Adrenal gland (tissue), 12 donors: ENCODE measurements around the gene ATXN7L1. TPM values are rescaled to one million over a fixed set of nuclear protein-coding genes. Genes with fewer than 3 reads are reported as not detected.
"Not testable (repeated sequence)": the region's sequence is repeated elsewhere in the genome, so short reads cannot be mapped to it uniquely, and the experiment has no call there.

ENCODE experiments used
- DNase-seq, 7 donors: peaks; one replicate each; pipeline ENCODE4 v3.0.0-alpha.2; 2019 to 2020
- H3K27ac ChIP-seq, 5 donors: fragments of 200-600 bp; sonication (generic) in 4 of 5; 1 replicate in 3 of 5; 2 replicates in 2 of 5; pipeline versions ENCODE4 v1.5.1 to v1.8.0; 2016 to 2020; ENCODE audit warnings: mild to moderate bottlenecking in 1 of 5
- H3K27me3 ChIP-seq: fragments of 200-600 bp; 2 replicates; pipeline ENCODE4 v1.8.0; 2021
- H3K36me3 ChIP-seq, 2 donors: fragments of 200-600 bp; replicated peaks in 1 of 2; 1 replicate in 1 of 2; 2 replicates in 1 of 2; pipeline versions ENCODE4 v1.5.1 to v1.8.0; 2018 to 2022
- H3K4me1 ChIP-seq, 2 donors: fragments of 200-600 bp; replicated peaks in 1 of 2; 1 replicate in 1 of 2; 2 replicates in 1 of 2; pipeline versions ENCODE4 v1.5.1 to v1.8.0; 2018 to 2021
- H3K4me3 ChIP-seq, 4 donors: fragments of 200-600 bp; sonication (generic) in 3 of 4; one replicate each; pipeline ENCODE4 v1.5.1; 2016 to 2018
- H3K9me3 ChIP-seq, 3 donors: fragments of 200-600 bp; sonication (generic) in 1 of 3; replicated peaks in 1 of 3; 1 replicate in 2 of 3; 2 replicates in 1 of 3; pipeline versions ENCODE4 v1.5.1 to v1.8.0; 2016 to 2021
- POLR2A ChIP-seq, 2 donors: fragments of 450-650 bp; IDR thresholded peaks; one replicate each; pipeline ENCODE4 v1.6.1; 2017; ENCODE audit warnings: antibody characterized with exemption in 2 of 2, mild to moderate bottlenecking in 2 of 2, moderate library complexity in 1 of 2
- WGBS, 4 donors: extraction: QIAGEN DNeasy Blood & Tissue Kit in 2 of 4; methylation state at CpG; one replicate each; pipeline versions ENCODE4 v1.1.5 to v1.1.7; 2013 to 2017; 5-methylcytosine and 5-hydroxymethylcytosine counted together
- intact Hi-C, 2 donors: fragments of 100-400 bp; cut with DNase I; formaldehyde crosslinking; loops; one replicate each; pipeline versions ENCODE4 v1.14.1 to v1.15.0; 2022 to 2023
- polyA plus RNA-seq, 3 donors: library from polyadenylated mRNA; stranded (reverse); fragments of 200-250 nt in 2 of 3; fragments of 350-450 nt in 1 of 3; fragmentation: Illumina TruSeq in 1 of 3; extraction: RNeasy Lipid Tissue Mini Kit (QIAGEN cat#74804) in 1 of 3; gene quantifications; one replicate each; pipeline ENCODE4 v1.2.3, GENCODE V29; 2013 to 2014
- total RNA-seq, 9 donors: library from RNA; depleted of rRNA in 4 of 9; stranded (reverse); fragments of >200 nt in 4 of 9; fragments of 120-200 nt in 1 of 9; fragmentation: NEBNext Ultra II Directional in 1 of 9; extraction: Animal tissue kit (Norgen Biotek cat#: 25700) in 1 of 9; gene quantifications; one replicate each; pipeline versions ENCODE4 v1.1.0 to v1.2.4, GENCODE V29; 2013 to 2023
- TF ChIP-seq, protein P1 (sequence below), 6 experiments: fragments of 450-650 bp in 4 of 6; fragments of 200-600 bp in 2 of 6; sonication (generic) in 1 of 6; IDR thresholded peaks; 1 replicate in 5 of 6; 2 replicates in 1 of 6; pipeline versions ENCODE4 v1.5.1 to v1.8.0; 2016 to 2021; ENCODE audit warnings: antibody characterized with exemption in 6 of 6, mild to moderate bottlenecking in 2 of 6, moderate library complexity in 1 of 6
- donor health status: healthy with polysubstance abuse.
- donor health status: Bipolar disorder and iron deficiency.
- donor health status: DM: yes; HTN: yes; CAD: no.
- donor health status: DM: no; HTN: no; CAD: no.
- donor health status: DM: no; HTN: no; CAD: no.
- donor health status: DM: yes; HTN: yes; CAD: no.

ATXN7L1 gene
- total and polyA plus RNA-seq, 12 donors = 3.6 to 24.6 (median 9.0) TPM

DNA sequence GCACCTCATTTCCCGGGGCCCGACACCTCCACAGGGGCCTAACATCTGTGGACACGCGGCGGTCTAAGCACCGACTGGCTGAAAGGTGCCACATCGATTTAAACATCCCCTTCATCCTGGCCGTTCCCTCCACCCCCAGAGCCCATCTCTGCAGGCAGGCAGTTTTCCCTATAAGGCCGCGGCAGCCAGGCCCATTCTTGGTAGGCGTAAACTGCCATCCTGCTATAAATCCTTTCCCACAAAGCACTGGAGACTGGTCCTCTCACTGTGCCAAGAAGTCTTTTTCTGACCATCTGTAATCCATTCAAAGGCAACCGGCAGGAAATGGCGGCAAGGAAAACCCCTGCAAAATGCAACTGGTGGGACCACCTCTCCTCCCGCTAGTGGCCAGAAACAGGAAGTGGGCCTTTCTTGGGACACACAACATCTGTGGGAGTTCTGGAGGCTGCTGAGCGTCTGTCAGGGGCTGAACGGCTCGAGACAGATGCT is 22.4 kb downstream of the ATXN7L1 start:
- TF ChIP-seq, protein P1, sequence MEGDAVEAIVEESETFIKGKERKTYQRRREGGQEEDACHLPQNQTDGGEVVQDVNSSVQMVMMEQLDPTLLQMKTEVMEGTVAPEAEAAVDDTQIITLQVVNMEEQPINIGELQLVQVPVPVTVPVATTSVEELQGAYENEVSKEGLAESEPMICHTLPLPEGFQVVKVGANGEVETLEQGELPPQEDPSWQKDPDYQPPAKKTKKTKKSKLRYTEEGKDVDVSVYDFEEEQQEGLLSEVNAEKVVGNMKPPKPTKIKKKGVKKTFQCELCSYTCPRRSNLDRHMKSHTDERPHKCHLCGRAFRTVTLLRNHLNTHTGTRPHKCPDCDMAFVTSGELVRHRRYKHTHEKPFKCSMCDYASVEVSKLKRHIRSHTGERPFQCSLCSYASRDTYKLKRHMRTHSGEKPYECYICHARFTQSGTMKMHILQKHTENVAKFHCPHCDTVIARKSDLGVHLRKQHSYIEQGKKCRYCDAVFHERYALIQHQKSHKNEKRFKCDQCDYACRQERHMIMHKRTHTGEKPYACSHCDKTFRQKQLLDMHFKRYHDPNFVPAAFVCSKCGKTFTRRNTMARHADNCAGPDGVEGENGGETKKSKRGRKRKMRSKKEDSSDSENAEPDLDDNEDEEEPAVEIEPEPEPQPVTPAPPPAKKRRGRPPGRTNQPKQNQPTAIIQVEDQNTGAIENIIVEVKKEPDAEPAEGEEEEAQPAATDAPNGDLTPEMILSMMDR (IDR thresholded peaks at IDR 0.05) = no peak
- TF ChIP-seq POLR2A (IDR thresholded peaks at IDR 0.05) = no peak

DNA sequence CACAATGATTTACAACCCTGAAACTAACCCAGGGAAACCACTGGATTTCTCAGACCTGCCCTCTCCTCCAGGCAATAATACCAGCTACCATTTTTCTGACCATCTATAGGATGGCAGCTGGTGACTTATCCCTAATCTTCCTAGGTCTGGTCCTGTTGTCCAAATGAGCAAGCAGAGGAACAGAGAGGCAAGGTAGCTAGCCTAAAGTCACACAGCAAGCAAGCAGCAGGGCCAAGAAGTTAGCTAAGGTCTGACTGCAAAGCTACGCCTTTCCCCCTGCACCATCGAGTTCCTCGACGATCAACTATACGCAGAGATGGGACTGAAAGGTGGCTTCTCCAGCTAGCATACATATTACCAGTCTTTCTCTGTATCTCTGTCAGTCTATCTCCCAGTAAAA is 25.3 kb downstream of the ATXN7L1 start:
- intact Hi-C loops = no loop called here
- DNase-seq = no peak
- TF ChIP-seq, protein P1 (IDR thresholded peaks at IDR 0.05) = no peak
- no peak for TF ChIP-seq POLR2A (IDR thresholded peaks at IDR 0.05)
- WGBS, 4 donors = 87 to 98% (median 92%) methylated on average over 5 of the region's 5 CpGs
- Histone ChIP-seq H3K27ac (no peak overlapping the region), H3K27me3 (no peaks in the 10 kb centered on the region), H3K36me3 (no peaks in the 10 kb centered on the region), H3K9me3 (no peaks in the 10 kb centered on the region), H3K4me1 (no peaks in the 10 kb centered on the region), H3K4me3 (no peak overlapping the region)

More for the DNA sequence above, 22.4 kb downstream of the ATXN7L1 start:
- no peak overlapping the region for H3K27ac ChIP-seq
- no peak for DNase-seq
- H3K27me3 ChIP-seq = no peaks in the 10 kb centered on the region
- H3K4me3 ChIP-seq = no peak overlapping the region
- H3K4me1 ChIP-seq = no peaks in the 10 kb centered on the region
- H3K36me3 ChIP-seq = no peaks in the 10 kb centered on the region
- intact Hi-C loops = no loop called here
- 69 to 79% (median 74%) methylated on average over 16 to 17 of the region's 17 CpGs for WGBS, 4 donors
- no peaks in the 10 kb centered on the region for H3K9me3 ChIP-seq

DNA sequence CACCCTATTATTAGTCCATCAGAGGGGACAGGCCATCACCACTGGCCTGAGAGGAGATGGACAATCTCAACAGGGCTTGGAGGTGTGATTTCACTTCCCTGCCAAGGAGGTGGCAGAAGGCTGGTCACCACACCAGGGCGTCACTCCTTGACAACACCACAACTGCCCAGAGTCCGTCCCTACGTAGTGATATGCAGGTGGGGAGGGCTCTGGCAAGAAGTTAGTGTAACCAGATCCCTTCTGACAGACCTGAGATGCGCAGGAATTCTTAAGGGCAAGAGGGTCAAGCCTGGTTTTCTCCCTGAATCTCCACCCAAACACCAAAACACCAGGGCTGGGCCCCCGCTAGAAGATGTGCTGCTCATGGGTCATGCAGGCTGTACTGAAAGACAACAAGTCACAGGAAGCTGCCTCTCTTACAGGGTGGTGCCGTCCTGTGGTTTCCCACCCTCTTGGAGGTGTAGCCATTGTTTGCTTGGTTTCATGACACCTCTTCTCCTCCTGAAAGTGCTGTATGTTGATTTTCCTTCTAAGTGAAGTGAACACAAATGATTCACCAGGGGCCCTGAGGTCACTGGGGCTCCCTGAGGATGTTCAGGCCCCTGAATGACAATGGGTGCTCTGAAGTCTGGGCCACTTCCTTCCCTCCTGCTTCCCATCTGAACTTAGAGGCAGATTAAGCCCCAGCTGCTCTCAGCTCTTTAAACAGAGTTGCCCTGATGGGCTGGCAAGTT is 27.1 kb downstream of the ATXN7L1 start:
- TF ChIP-seq, protein P1 (IDR thresholded peaks at IDR 0.05) = no peak
- TF ChIP-seq POLR2A (IDR thresholded peaks at IDR 0.05) = no peak
- DNase-seq = no peak
- Histone ChIP-seq H3K27ac (no peak overlapping the region), H3K4me1 (no peaks in the 10 kb centered on the region), H3K27me3 (no peaks in the 10 kb centered on the region), H3K4me3 (no peak overlapping the region), H3K9me3 (no peaks in the 10 kb centered on the region), H3K36me3 (no peaks in the 10 kb centered on the region)
- intact Hi-C loops = no loop called here
- WGBS, 4 donors = 85 to 96% (median 92%) methylated on average over 5 to 6 of the region's 6 CpGs

GRCh38 chr7:105846404-105846803 is 30.0 kb downstream of the ATXN7L1 start:
- H3K27me3 ChIP-seq = no peaks in the 10 kb centered on the region
- no peak overlapping the region for H3K27ac ChIP-seq
- H3K9me3 ChIP-seq = no peaks in the 10 kb centered on the region
- intact Hi-C loops = no loop called here
- 100% methylated on average over 1 of the region's 1 CpG for WGBS, 4 donors
- H3K4me3 ChIP-seq = no peak overlapping the region
- no peaks in the 10 kb centered on the region for H3K36me3 ChIP-seq
- no peaks in the 10 kb centered on the region for H3K4me1 ChIP-seq
- no peak for DNase-seq
- TF ChIP-seq, protein P1 (IDR thresholded peaks at IDR 0.05) = no peak
- TF ChIP-seq POLR2A (IDR thresholded peaks at IDR 0.05) = no peak

DNA sequence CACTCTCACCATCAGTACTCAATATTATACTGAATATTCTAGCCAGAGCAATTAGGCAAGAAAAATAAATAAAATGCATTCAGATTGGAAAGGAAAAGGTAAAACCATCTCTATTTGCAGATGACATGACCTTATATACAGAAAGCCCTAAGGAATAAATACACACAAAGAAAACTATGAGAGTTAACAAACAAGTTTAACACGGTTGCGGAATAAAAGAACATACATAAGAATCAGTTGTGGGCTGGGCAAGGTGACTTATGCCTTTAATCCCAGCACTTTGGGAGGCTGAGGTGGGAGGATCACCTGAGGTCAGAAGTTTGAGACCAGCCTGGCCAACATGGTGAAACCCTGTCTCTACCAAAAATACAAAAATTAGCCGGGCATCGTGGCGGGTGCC is 31.7 kb downstream of the ATXN7L1 start:
- H3K9me3 ChIP-seq, intact Hi-C loops, H3K4me1 ChIP-seq, H3K27ac ChIP-seq, H3K36me3 ChIP-seq, DNase-seq, H3K4me3 ChIP-seq, H3K27me3 ChIP-seq: not testable (repeated sequence)
- WGBS, 4 donors = 96 to 98% (median 97%) methylated on average over 5 of the region's 5 CpGs
